HUES64 (cell line): ENCODE measurements around the gene KLF18.
"Not testable (repeated sequence)": the region's sequence is repeated elsewhere in the genome, so short reads cannot be mapped to it uniquely, and the experiment has no call there.

Experiments
- H3K27ac ChIP-seq: 2 replicates; pipeline ENCODE4 v1.7.0; 2013; ENCODE audit warnings: low read depth, low read length, inconsistent platforms
- H3K27me3 ChIP-seq: 2 replicates; pipeline ENCODE4 v1.6.1; 2013; ENCODE audit warnings: mild to moderate bottlenecking, low read length; ENCODE audit not compliant: insufficient read depth
- H3K36me3 ChIP-seq: 2 replicates; pipeline ENCODE4 v1.6.1; 2013; ENCODE audit warnings: mild to moderate bottlenecking, low read length; ENCODE audit not compliant: insufficient read depth
- H3K4me1 ChIP-seq: 2 replicates; pipeline ENCODE4 v1.6.1; 2013; ENCODE audit warnings: mild to moderate bottlenecking, low read length, moderate library complexity; ENCODE audit not compliant: insufficient read depth
- H3K4me3 ChIP-seq: 2 replicates; pipeline ENCODE4 v1.5.1; 2013; ENCODE audit warnings: mild to moderate bottlenecking, low read length, moderate library complexity
- H3K9ac ChIP-seq: 2 replicates; pipeline ENCODE4 v1.6.1; 2013; ENCODE audit warnings: mild to moderate bottlenecking, low read depth, low read length
- H3K9me3 ChIP-seq: 2 replicates; pipeline ENCODE4 v1.6.1; 2013; ENCODE audit warnings: low read depth, low read length; ENCODE audit not compliant: insufficient read depth
- WGBS: fragments of 150-250, 120-280 bp; methylation state at CpG from one replicate; pipeline ENCODE4 v1.1.7; 2013; ENCODE audit warnings: missing lambda C conversion rate; 5-methylcytosine and 5-hydroxymethylcytosine counted together

The KLF18 gene

DNA sequence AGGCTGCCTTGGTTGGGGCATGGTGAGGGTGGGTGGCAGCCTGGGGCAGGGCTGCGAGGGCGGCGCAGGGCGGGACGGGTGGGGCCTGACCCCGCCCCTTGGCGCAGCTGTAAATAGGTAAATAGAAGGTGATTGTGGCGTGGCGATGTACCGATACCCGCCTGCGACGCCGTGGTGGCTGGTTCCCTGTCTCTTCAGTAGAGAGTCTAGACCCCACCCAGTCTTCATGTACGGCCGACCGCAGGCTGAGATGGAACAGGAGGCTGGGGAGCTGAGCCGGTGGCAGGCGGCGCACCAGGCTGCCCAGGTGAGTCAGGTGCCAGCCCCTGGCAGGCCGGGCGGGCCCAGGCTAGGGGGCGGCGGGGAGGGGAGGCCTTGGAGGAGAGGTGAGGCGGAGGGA, 22.7 kb downstream of the KLF18 start, which contains the start of gene KLF17:
Gene KLF17 (plus strand): TSS at position 140 of the 400 bp plus-strand sequence. CDS start 87 bp downstream, at position 227.
- Histone ChIP-seq H3K9me3 (no peaks in the 10 kb centered on the region), H3K9ac (no peak within 1 kb of the TSS), H3K27me3 (no peaks in the 10 kb centered on the region), H3K4me3 (no peak within 1 kb of the TSS), H3K27ac (no peak within 1 kb of the TSS), H3K4me1 (no peaks in the 10 kb centered on the region), H3K36me3 (no peaks in the 10 kb centered on the region)
- 96% methylated on average over 25 of the region's 25 CpGs for WGBS

GRCh38 chr1:44117272-44117671, 24.2 kb downstream of the KLF18 start:
- WGBS, result 98% methylated on average over 10 of the region's 10 CpGs

GRCh38 chr1:44114098-44114497, 27.3 kb downstream of the KLF18 start:
- no peaks in the 10 kb centered on the region for H3K27me3 ChIP-seq
- no peak overlapping the region for H3K9ac ChIP-seq
- no peaks in the 10 kb centered on the region for H3K9me3 ChIP-seq
- no peak overlapping the region for H3K27ac ChIP-seq
- WGBS, result 93% methylated on average over 7 of the region's 7 CpGs
- H3K4me1 ChIP-seq, result no peaks in the 10 kb centered on the region
- no peaks in the 10 kb centered on the region for H3K36me3 ChIP-seq
- no peak overlapping the region for H3K4me3 ChIP-seq

More at GRCh38 chr1:44117272-44117671, 24.2 kb downstream of the KLF18 start:
- not testable (repeated sequence) for H3K27me3 ChIP-seq, H3K9ac ChIP-seq, H3K4me1 ChIP-seq, H3K4me3 ChIP-seq, H3K36me3 ChIP-seq, H3K9me3 ChIP-seq, H3K27ac ChIP-seq

DNA sequence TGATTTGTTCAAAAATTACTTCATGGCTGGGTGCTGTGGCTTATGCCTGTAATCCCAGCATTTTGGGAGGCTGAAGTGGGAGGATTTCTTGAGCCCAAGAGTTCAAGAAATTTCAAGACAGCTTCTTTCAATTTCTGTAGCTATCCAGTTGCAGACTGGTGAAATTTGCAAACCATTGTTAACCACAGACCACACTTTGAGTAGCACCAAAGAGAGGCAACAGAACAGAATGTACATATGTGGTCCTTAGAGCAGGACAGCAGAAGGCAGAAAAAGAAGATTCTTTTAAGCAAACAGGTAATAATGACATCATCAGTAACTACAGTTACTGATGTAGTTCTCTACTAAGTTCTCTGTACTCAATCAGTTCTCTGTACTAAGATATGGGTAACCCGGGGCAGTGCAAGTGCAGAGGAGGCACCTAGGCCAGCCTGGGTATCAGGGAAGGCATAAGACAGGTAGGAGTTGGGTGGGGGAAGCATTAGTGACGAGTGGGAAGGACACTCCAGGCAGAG, 28.3 kb downstream of the KLF18 start:
- Histone ChIP-seq H3K4me3 (no peak overlapping the region), H3K27me3 (no peaks in the 10 kb centered on the region), H3K9me3 (no peaks in the 10 kb centered on the region), H3K36me3 (no peaks in the 10 kb centered on the region), H3K4me1 (no peaks in the 10 kb centered on the region), H3K9ac (no peak overlapping the region), H3K27ac (no peak overlapping the region)
- WGBS, result 87% methylated on average over 2 of the region's 2 CpGs

DNA sequence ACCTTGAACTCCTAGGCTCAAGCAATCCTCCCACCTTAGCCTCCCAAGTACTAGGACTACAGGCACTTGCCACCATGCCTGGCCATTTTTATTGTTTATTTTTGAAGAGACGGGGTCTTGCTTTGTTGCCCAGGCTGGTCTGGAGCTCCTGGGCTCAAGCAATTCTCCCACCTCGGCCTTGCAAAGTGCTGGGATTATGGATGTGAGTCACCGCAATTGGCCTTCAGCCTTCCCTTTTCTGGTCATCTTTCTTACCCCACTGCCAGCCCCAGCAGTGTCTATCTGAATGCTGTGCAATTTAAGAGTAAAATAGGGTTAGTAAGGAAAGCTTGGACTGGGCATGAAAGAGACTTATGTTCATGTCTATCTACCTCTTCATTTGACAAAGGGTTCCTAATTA, 28.9 kb downstream of the KLF18 start:
- no peak overlapping the region for H3K27ac ChIP-seq
- WGBS, result 93% methylated on average over 3 of the region's 3 CpGs
- no peaks in the 10 kb centered on the region for H3K4me1 ChIP-seq
- H3K9me3 ChIP-seq, result no peaks in the 10 kb centered on the region
- H3K36me3 ChIP-seq, result no peaks in the 10 kb centered on the region
- no peak overlapping the region for H3K4me3 ChIP-seq
- no peaks in the 10 kb centered on the region for H3K27me3 ChIP-seq
- H3K9ac ChIP-seq, result no peak overlapping the region

DNA sequence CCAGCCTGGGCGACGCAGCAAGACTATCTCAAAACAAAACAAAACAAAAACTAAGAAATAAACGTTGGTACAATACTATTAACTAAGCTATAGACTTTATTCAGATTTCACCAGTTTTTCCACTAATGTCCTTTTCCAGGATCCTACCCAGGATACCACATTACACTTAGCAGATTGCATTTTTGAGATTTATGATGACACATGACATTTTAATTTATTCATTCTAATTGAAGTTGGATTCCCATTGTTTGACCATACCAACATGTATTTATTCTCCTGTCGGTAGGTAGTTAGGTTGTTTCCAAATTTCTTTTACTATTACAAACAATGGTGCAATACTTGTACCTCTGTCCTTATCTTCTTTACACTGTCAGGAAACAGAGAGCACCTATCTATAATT, 29.6 kb downstream of the KLF18 start:
- Histone ChIP-seq H3K9ac (no peak overlapping the region), H3K4me1 (no peaks in the 10 kb centered on the region), H3K36me3 (no peaks in the 10 kb centered on the region), H3K9me3 (no peaks in the 10 kb centered on the region), H3K27ac (no peak overlapping the region), H3K27me3 (no peaks in the 10 kb centered on the region), H3K4me3 (no peak overlapping the region)
- WGBS, result 98% methylated on average over 3 of the region's 4 CpGs

DNA sequence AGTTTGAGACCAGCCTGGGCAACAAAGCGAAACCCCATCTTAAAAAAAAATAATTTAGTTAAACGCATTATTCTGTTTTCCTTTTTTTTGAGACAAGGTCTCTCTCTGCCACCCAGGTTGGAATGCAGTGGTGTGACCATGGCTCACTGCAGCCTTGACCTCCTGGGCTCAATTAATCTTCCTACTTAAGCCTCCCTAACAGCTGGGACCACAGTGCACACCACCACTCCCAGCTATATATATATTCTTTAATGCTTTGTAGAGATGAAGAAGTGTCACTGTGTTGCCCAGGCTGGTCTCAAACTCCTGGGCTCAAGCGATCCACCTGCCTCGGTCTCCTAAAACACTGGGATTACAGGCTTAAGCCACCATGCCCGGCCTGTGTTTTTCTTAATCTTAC, 30.5 kb downstream of the KLF18 start:
- Histone ChIP-seq H3K27me3 (no peaks in the 10 kb centered on the region), H3K9me3 (no peaks in the 10 kb centered on the region), H3K9ac (no peak overlapping the region), H3K36me3 (no peaks in the 10 kb centered on the region), H3K4me3 (no peak overlapping the region), H3K4me1 (peaks cover 6% of the 10 kb centered on the region; the same call in 1 of the 2 replicates), H3K27ac (no peak overlapping the region)
- WGBS, result 90% methylated on average over 5 of the region's 5 CpGs

GRCh38 chr1:44108971-44109370, 32.5 kb downstream of the KLF18 start:
- Histone ChIP-seq H3K9me3 (no peaks in the 10 kb centered on the region), H3K4me3 (no peak overlapping the region), H3K27me3 (no peaks in the 10 kb centered on the region), H3K4me1 (peaks cover 6% of the 10 kb centered on the region; the same call in 1 of the 2 replicates), H3K36me3 (no peaks in the 10 kb centered on the region), H3K27ac (no peak overlapping the region), H3K9ac (no peak overlapping the region)
- WGBS, result 97% methylated on average over 1 of the region's 1 CpG

- WGBS, result 82% methylated on average over 1 of the region's 1 CpG
- H3K27me3 ChIP-seq, result no peaks in the 10 kb centered on the region
- peaks cover 6% of the 10 kb centered on the region; the same call in 1 of the 2 replicates for H3K4me1 ChIP-seq
Observed at GRCh38 chr1:44108241-44108640, 33.2 kb downstream of the KLF18 start.

DNA sequence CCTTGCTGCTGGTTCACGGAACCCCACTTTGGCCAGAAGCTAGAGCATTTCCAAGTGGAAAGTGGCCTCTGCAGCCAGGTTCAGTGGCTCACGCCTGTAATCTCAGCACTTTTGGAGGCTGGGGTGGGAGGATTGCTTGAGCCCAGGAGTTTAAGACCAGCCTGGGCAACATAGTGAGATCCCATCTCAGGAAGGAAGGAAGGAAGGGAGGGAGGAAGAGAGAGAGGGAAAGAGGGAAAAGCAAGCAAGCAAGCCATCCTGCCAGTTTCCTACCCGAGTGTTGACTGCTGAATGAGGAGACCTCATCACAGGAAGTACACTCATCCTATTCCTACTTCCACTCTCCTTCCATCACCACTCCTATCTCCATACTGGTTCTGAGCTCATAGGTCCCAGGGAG, 35.6 kb downstream of the KLF18 start:
- H3K36me3 ChIP-seq, result no peaks in the 10 kb centered on the region
- H3K9ac ChIP-seq, result no peak overlapping the region
- peaks cover 6% of the 10 kb centered on the region; the same call in 1 of the 2 replicates for H3K4me1 ChIP-seq
- H3K27me3 ChIP-seq, result no peaks in the 10 kb centered on the region
- no peak overlapping the region for H3K4me3 ChIP-seq
- H3K27ac ChIP-seq, result no peak overlapping the region
- 95% methylated on average over 3 of the region's 3 CpGs for WGBS
- no peaks in the 10 kb centered on the region for H3K9me3 ChIP-seq

More at GRCh38 chr1:44108241-44108640, 33.2 kb downstream of the KLF18 start:
- Histone ChIP-seq H3K4me3 (no peak overlapping the region), H3K36me3 (no peaks in the 10 kb centered on the region), H3K9me3 (no peaks in the 10 kb centered on the region), H3K27ac (no peak overlapping the region), H3K9ac (no peak overlapping the region)

DNA sequence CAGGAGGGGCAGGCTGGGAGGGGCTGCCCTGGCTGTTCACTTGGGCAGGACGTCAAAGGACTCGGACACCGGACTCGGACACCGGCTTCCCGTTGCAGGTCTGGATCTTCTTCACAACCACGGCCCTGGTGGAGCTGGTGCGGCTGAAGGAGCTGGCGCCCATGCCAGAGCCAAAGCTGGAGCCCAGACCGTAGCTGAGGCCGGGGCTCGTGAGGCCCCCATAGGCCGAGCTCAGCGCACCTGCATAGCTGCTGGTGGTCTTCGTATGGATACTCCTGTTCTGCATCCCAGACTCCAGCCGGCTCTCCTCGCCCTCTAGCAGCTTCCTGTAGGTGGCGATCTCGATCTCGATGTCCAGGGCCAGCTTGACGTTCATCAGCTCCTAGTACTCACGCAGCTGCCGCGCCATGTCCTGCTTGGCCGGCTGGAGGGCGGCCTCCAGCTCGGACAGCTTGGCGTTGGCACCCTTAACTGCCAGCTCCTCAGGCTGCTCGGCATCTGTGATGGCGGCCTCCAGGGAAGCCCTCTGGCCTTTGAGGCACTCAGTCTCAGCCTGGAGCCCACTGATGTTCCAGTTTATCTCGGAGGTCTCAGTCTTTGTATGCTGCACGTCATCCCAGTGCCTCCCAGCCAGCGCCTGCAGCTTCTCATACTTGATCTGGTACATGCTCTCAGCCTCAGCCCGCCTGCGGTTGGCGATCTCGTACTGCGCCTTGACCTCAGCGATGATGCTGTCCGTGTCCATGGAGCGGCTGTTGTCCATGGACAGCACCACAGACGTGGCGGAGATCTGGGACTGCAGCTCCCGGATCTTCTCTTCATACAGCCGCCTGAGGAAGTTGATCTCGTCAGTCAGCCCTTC, 37.9 kb downstream of the KLF18 start:
- Histone ChIP-seq H3K36me3 (no peaks in the 10 kb centered on the region), H3K27me3 (no peaks in the 10 kb centered on the region), H3K9ac (no peak overlapping the region), H3K4me3 (no peak overlapping the region), H3K4me1 (peaks cover 6% of the 10 kb centered on the region; the same call in 1 of the 2 replicates), H3K9me3 (no peaks in the 10 kb centered on the region), H3K27ac (no peak overlapping the region)
- WGBS, result 73% methylated on average over 46 of the region's 46 CpGs
